H1 (cell line): ENCODE data around the gene GNG5. TPM values are rescaled to one million over a fixed set of nuclear protein-coding genes. Genes with fewer than 3 reads are reported as not detected.

Experiments
- CTCF ChIA-PET: fragments of 300-600 bp; sonication (Branson Sonifier 250); formaldehyde crosslinking; loops from one replicate; lab custom pipeline; 2021; ENCODE audit not compliant: partially characterized antibody; lab: Charles Lee
- POLR2A ChIA-PET: fragments of 300-600 bp; sonication (Branson Sonifier 250); formaldehyde crosslinking; loops from one replicate; lab custom pipeline; 2021; ENCODE audit warnings: inconsistent platforms; ENCODE audit not compliant: partially characterized antibody; lab: Charles Lee
- DNase-seq, 2 experiments: peaks; one replicate each; pipeline versions ENCODE4 v3.0.0 to v3.0.0-alpha.2; 2010 to 2022; ENCODE audit warnings: low spot score in 2 of 2, low read depth in 1 of 2, mixed read lengths in 1 of 2
- FAIRE-seq: peaks from 2 replicates; lab custom pipeline; 2011; peaks lifted over from hg19 to GRCh38; lab: Jason Lieb, UNC
- H2AFZ ChIP-seq: 2 replicates; pipeline ENCODE4 v1.8.1; 2012; ENCODE audit warnings: low read length, inconsistent platforms
- H2AK5ac ChIP-seq: 2 replicates; pipeline ENCODE4 v1.6.1; 2013; ENCODE audit warnings: low read depth, low read length
- H2BK120ac ChIP-seq: replicated peaks from 2 replicates; pipeline ENCODE3; 2013; ENCODE audit warnings: low read depth, low read length, inconsistent platforms
- H2BK12ac ChIP-seq: 2 replicates; pipeline ENCODE4 v1.6.1; 2013; ENCODE audit warnings: low read depth, low read length
- H2BK15ac ChIP-seq: 2 replicates; pipeline ENCODE4 v1.6.1; 2013; ENCODE audit warnings: low read length
- H2BK20ac ChIP-seq: 2 replicates; pipeline ENCODE4 v1.6.1; 2013; ENCODE audit warnings: low read length
- H2BK5ac ChIP-seq: 2 replicates; pipeline ENCODE4 v1.6.1; 2013; ENCODE audit warnings: low read depth, low read length
- H3K14ac ChIP-seq: 2 replicates; pipeline ENCODE4 v1.6.1; 2013; ENCODE audit warnings: inconsistent platforms; ENCODE audit not compliant: insufficient read length
- H3K18ac ChIP-seq: 2 replicates; pipeline ENCODE4 v1.6.1; 2013; ENCODE audit warnings: low read length; ENCODE audit errors: extremely low read depth
- H3K23ac ChIP-seq: 2 replicates; pipeline ENCODE4 v1.6.1; 2013; ENCODE audit warnings: inconsistent platforms; ENCODE audit not compliant: insufficient read length
- H3K23me2 ChIP-seq: 2 replicates; pipeline ENCODE4 v1.6.1; 2013; ENCODE audit warnings: low read depth, low read length
- H3K27ac ChIP-seq: 2 replicates; pipeline ENCODE4 v1.6.1; 2011; ENCODE audit warnings: low read depth, low read length, inconsistent platforms
- H3K27me3 ChIP-seq, 4 experiments: replicated peaks in 1 of 4; 1 replicate in 1 of 4; 2 replicates in 3 of 4; pipeline versions ENCODE4 v1.6.1 to v1.8.1; 2011 to 2013; ENCODE audit warnings: low read length in 3 of 4, mild to moderate bottlenecking in 3 of 4, inconsistent platforms in 2 of 4, mixed read lengths in 2 of 4, moderate library complexity in 1 of 4; ENCODE audit not compliant: control insufficient read depth in 3 of 4, insufficient read depth in 3 of 4; ENCODE audit errors: extremely low read depth in 1 of 4
- H3K36me3 ChIP-seq, 4 experiments: 2 replicates each; pipeline versions ENCODE4 v1.6.1 to v1.8.1; 2011 to 2013; ENCODE audit warnings: mild to moderate bottlenecking in 4 of 4, low read length in 3 of 4, moderate library complexity in 2 of 4, control low read depth in 1 of 4, inconsistent platforms in 1 of 4; ENCODE audit not compliant: insufficient read depth in 4 of 4, control insufficient read depth in 2 of 4
- H3K4ac ChIP-seq: replicated peaks from 2 replicates; pipeline ENCODE3; 2013; ENCODE audit warnings: low read length, low read depth, mixed read lengths, inconsistent platforms; ENCODE audit not compliant: insufficient read length
- H3K4me1 ChIP-seq, 4 experiments: replicated peaks in 1 of 4; 1 replicate in 1 of 4; 2 replicates in 3 of 4; pipeline versions ENCODE4 v1.6.1 to v1.8.1; 2011 to 2013; ENCODE audit warnings: low read length in 3 of 4, inconsistent platforms in 2 of 4, mixed read lengths in 1 of 4; ENCODE audit not compliant: insufficient read depth in 4 of 4, control insufficient read depth in 3 of 4
- H3K4me2 ChIP-seq, 2 experiments: 2 replicates each; pipeline versions ENCODE4 v1.6.1 to v1.8.1; 2011 to 2013; ENCODE audit warnings: low read depth in 2 of 2, low read length in 2 of 2, control low read depth in 1 of 2, inconsistent platforms in 1 of 2, mild to moderate bottlenecking in 1 of 2; ENCODE audit not compliant: insufficient read depth in 1 of 2
- H3K4me3 ChIP-seq, 4 experiments: fragments of 200-600, 300-600 bp in 1 of 4; sonication (generic), shearing (Covaris generic), sonication (Bioruptor Twin) in 1 of 4; 2 replicates each; pipeline versions ENCODE4 v1.5.1 to v1.8.1; 2011 to 2016; ENCODE audit warnings: low read length in 4 of 4, low read depth in 3 of 4, control low read depth in 2 of 4, inconsistent platforms in 2 of 4, mild to moderate bottlenecking in 2 of 4, mixed read lengths in 1 of 4, moderate library complexity in 1 of 4; ENCODE audit not compliant: insufficient read depth in 2 of 4; ENCODE audit errors: extremely low read depth in 1 of 4
- H3K56ac ChIP-seq: replicated peaks from 2 replicates; pipeline ENCODE3; 2013; ENCODE audit warnings: low read depth, mild to moderate bottlenecking, mixed read lengths, low read length, inconsistent platforms; ENCODE audit not compliant: insufficient read length
- H3K79me1 ChIP-seq: 2 replicates; pipeline ENCODE4 v1.6.1; 2013; ENCODE audit warnings: low read depth, low read length, control low read depth
- H3K79me2 ChIP-seq, 2 experiments: 2 replicates each; pipeline versions ENCODE4 v1.6.1 to v1.8.1; 2012 to 2013; ENCODE audit warnings: low read length in 2 of 2, mild to moderate bottlenecking in 2 of 2, inconsistent platforms in 1 of 2; ENCODE audit not compliant: insufficient read depth in 2 of 2, control insufficient read depth in 1 of 2
- H3K9ac ChIP-seq, 4 experiments: replicated peaks in 1 of 4; 1 replicate in 1 of 4; 2 replicates in 3 of 4; pipeline versions ENCODE4 v1.6.1 to v1.8.1; 2011 to 2013; ENCODE audit warnings: low read depth in 3 of 4, low read length in 3 of 4, control low read depth in 2 of 4, mild to moderate bottlenecking in 2 of 4, moderate library complexity in 2 of 4, inconsistent platforms in 1 of 4; ENCODE audit errors: extremely low read depth in 1 of 4
- H3K9me3 ChIP-seq, 2 experiments: 2 replicates each; pipeline versions ENCODE4 v1.6.1 to v1.8.1; 2012 to 2013; ENCODE audit warnings: mild to moderate bottlenecking in 2 of 2, moderate library complexity in 2 of 2, control low read depth in 1 of 2, inconsistent platforms in 1 of 2, low read depth in 1 of 2, low read length in 1 of 2, mixed read lengths in 1 of 2; ENCODE audit not compliant: insufficient read depth in 2 of 2
- H4K20me1 ChIP-seq, 2 experiments: replicated peaks in 1 of 2; 2 replicates each; pipeline versions ENCODE3 to v1.8.1; 2011 to 2013; ENCODE audit warnings: inconsistent platforms in 2 of 2, low read length in 2 of 2, mild to moderate bottlenecking in 1 of 2; ENCODE audit not compliant: insufficient read depth in 2 of 2, control insufficient read depth in 1 of 2
- H4K5ac ChIP-seq: 2 replicates; pipeline ENCODE4 v1.6.1; 2013; ENCODE audit warnings: low read length, low read depth, mixed read lengths, inconsistent platforms; ENCODE audit not compliant: insufficient read length
- H4K8ac ChIP-seq: 2 replicates; pipeline ENCODE4 v1.8.0; 2013; ENCODE audit warnings: mild to moderate bottlenecking, moderate library complexity, low read length, inconsistent platforms; ENCODE audit not compliant: insufficient read depth; ENCODE audit errors: extremely low read depth
- H4K91ac ChIP-seq: replicated peaks from 2 replicates; pipeline ENCODE3; 2013; ENCODE audit warnings: low read length, mixed read lengths, inconsistent platforms; ENCODE audit not compliant: insufficient read length
- WGBS, 2 experiments: shearing (Covaris generic) in 1 of 2; methylation state at CpG; one replicate each; pipeline versions ENCODE4 v1.1.6 to v1.1.7; 2013 to 2015; ENCODE audit warnings: low lambda C conversion rate in 2 of 2, mixed read lengths in 2 of 2, inconsistent platforms in 1 of 2, low coverage in 1 of 2, missing lambda C conversion rate in 1 of 2; ENCODE audit not compliant: insufficient replicate concordance in 2 of 2, insufficient coverage in 1 of 2, insufficient read length in 1 of 2; ENCODE audit errors: extremely low coverage in 1 of 2, missing lambda C conversion rate in 1 of 2; 5-methylcytosine and 5-hydroxymethylcytosine counted together
- polyA plus RNA-seq, 7 experiments: library from polyadenylated mRNA; depleted of rRNA in 3 of 7; stranded (reverse) in 5 of 7; unstranded in 2 of 7; fragments of >200 nt in 5 of 7; fragments of 200-250 nt in 2 of 7; gene quantifications; 1 replicate in 5 of 7; 2 replicates in 1 of 7; 4 replicates in 1 of 7; pipeline versions ENCODE4 v1.2.1 to v1.2.3, GENCODE V29; 2011 to 2013; ENCODE audit warnings: missing spikeins in 2 of 7, mixed read lengths in 2 of 7
- total RNA-seq: library from RNA; stranded (reverse); fragmentation: NEBNext Ultra II Directional; extraction: Animal tissue kit (Norgen Biotek cat#: 25700); gene quantifications from 2 replicates; pipeline ENCODE4 v1.2.1, GENCODE V29; 2021
- TF ChIP-seq, protein P1 (sequence below): IDR thresholded peaks from 2 replicates; pipeline ENCODE4 v1.6.1; 2011; ENCODE audit warnings: low read depth, mild to moderate bottlenecking, low read length; ENCODE audit not compliant: insufficient read depth

GNG5 gene
- total and polyA plus RNA-seq, 2 of the 8 experiments (the other 6 are each of a cell fraction or from before 2014, with no cell fraction given), result 94.0 to 104 TPM

- CTCF ChIA-PET, result interaction anchor here (1.0 to 2.3 kb wide), 6 partner anchors 51 to 548 kb away, joined by 3 to 6 read pairs (median 3); no protein-coding TSS in a partner anchor
- Histone ChIP-seq H4K20me1 (no peaks in the 10 kb centered on the region), H3K36me3 (peaks cover 0 to 15% (median 8%) of the 10 kb centered on the region in 4 experiments; a peak in 4 of 8 replicates), H3K18ac (no peak overlapping the region), H2BK20ac (no peak overlapping the region), H3K56ac (no peak overlapping the region), H3K4me2 (peak overlapping the region; percentile 80 to 82), H3K27ac (no peak overlapping the region), H2BK120ac (no peak overlapping the region), H2BK15ac (no peak overlapping the region), H2BK5ac (no peak overlapping the region), H3K9ac (peak overlapping the region; percentile 59 to 82 (median 76); a peak in 4 of 7 replicates), H4K5ac (no peak overlapping the region), H4K91ac (no peak overlapping the region), H3K23me2 (peaks cover 3% of the 10 kb centered on the region; the same call in 1 of the 2 replicates), H3K9me3 (peaks cover 6 to 8% of the 10 kb centered on the region in 2 experiments; a peak in 3 of 4 replicates), H2AFZ (no peak overlapping the region), H2BK12ac (no peak overlapping the region), H3K79me1 (no peaks in the 10 kb centered on the region; the same call in 1 of the 2 replicates), H3K4me1 (no peaks in the 10 kb centered on the region), H3K4me3 (peak overlapping the region; percentile 77 to 92 (median 85)), H2AK5ac (no peak overlapping the region), H3K79me2 (peaks cover 3 to 31% of the 10 kb centered on the region in 2 experiments; a peak in 3 of 4 replicates), H4K8ac (no peak overlapping the region), H3K27me3 (peaks cover 2 to 31% (median 20%) of the 10 kb centered on the region in 4 experiments), H3K23ac (no peak overlapping the region), H3K4ac (no peak overlapping the region), H3K14ac (no peak overlapping the region)
- 18% methylated on average over 9 of the region's 9 CpGs; no CpG with 5 or more reads in 1 of the 2 experiments for WGBS, 2 experiments
- TF ChIP-seq, protein P1, sequence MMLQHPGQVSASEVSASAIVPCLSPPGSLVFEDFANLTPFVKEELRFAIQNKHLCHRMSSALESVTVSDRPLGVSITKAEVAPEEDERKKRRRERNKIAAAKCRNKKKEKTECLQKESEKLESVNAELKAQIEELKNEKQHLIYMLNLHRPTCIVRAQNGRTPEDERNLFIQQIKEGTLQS, result no peak
- POLR2A ChIA-PET, result interaction anchor here (1.0 to 1.6 kb wide), 4 partner anchors 20 to 41 kb away, joined by 3 to 6 read pairs (median 4); partner anchors contain the start of genes GNG5 and SPATA1
- FAIRE-seq (no peak), DNase-seq (no peak)
Measured at GRCh38 chr1:84479998-84480397, 26.4 kb downstream of the GNG5 start.
